ENCODE data around the gene EP400. TPM values are rescaled to one million over a fixed set of nuclear protein-coding genes. Genes with fewer than 3 reads are reported as not detected.

EP400 gene
- polyA plus RNA-seq, 4 donors: 8.6 to 28.9 (median 12.8) TPM

DNA sequence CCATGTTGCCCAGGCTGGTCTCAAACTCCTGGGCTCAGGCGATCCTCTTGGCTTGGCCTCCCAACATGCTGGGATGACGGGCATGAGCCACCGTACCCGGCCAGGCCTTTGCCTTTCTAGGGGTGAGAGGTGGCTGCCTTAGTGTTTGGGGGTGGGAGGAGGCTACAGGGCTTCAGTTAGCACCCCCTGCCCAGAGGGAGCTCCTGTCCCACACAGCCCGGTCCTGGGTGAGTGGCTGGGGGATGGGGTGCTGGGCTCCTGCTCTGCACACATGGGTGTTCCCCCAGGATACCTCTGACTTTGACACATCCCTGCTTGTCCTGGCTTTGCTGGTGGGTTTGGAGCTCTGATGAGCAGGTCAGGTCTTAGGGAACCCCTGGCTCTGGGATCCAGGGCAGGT lies 45.4 kb upstream of the EP400 start:
- Histone ChIP-seq H3K36me3 (ENCODE audit: control insufficient read depth in 3 of 3, insufficient read depth in 2 of 3, low read depth in 1 of 3, low read length in 3 of 3) (peaks cover 2 to 61% (median 3%) of the 10 kb centered on the region in 3 donors), H3K27me3 (ENCODE audit: control insufficient read depth in 3 of 3, insufficient read depth in 3 of 3, low read length in 3 of 3) (no peaks in the 10 kb centered on the region), H3K9me3 (ENCODE audit: control insufficient read depth in 2 of 2, insufficient read depth in 1 of 2, low read depth in 1 of 2, low read length in 1 of 2) (no peaks in the 10 kb centered on the region), H3K4me3 (ENCODE audit: low read depth in 1 of 3, low read length in 3 of 3) (no peak overlapping the region), H3K27ac (ENCODE audit: low read depth in 1 of 3, low read length in 2 of 3) (no peak overlapping the region), H3K4me1 (ENCODE audit: control insufficient read depth in 3 of 3, insufficient read depth in 2 of 3, low read depth in 1 of 3, low read length in 2 of 3) (no peaks in the 10 kb centered on the region)
- WGBS, 3 donors: 85 to 93% (median 91%) methylated on average over 5 of the region's 5 CpGs
- DNase-seq (no peak), FAIRE-seq (no peak)

- H3K4me1 ChIP-seq (ENCODE audit: control insufficient read depth in 3 of 3, insufficient read depth in 2 of 3, low read depth in 1 of 3, low read length in 2 of 3): no peaks in the 10 kb centered on the region
- no peak overlapping the region for H3K27ac ChIP-seq (ENCODE audit: low read depth in 1 of 3, low read length in 2 of 3)
- H3K9me3 ChIP-seq (ENCODE audit: control insufficient read depth in 2 of 2, insufficient read depth in 1 of 2, low read depth in 1 of 2, low read length in 1 of 2): no peaks in the 10 kb centered on the region
- FAIRE-seq (no peak), DNase-seq (no peak)
- H3K36me3 ChIP-seq (ENCODE audit: control insufficient read depth in 3 of 3, insufficient read depth in 2 of 3, low read depth in 1 of 3, low read length in 3 of 3): peaks cover 7 to 65% (median 10%) of the 10 kb centered on the region in 3 donors
- 89 to 95% (median 92%) methylated on average over 13 of the region's 13 CpGs for WGBS, 3 donors
- no peaks in the 10 kb centered on the region for H3K27me3 ChIP-seq (ENCODE audit: control insufficient read depth in 3 of 3, insufficient read depth in 3 of 3, low read length in 3 of 3)
- H3K4me3 ChIP-seq (ENCODE audit: low read depth in 1 of 3, low read length in 3 of 3): no peak overlapping the region
These were observed 44.6 kb upstream of the EP400 start for GRCh38 chr12:131905081-131905629.

- H3K4me1 ChIP-seq (ENCODE audit: control insufficient read depth in 3 of 3, insufficient read depth in 2 of 3, low read depth in 1 of 3, low read length in 2 of 3): no peaks in the 10 kb centered on the region
- WGBS, 3 donors: 88 to 93% (median 89%) methylated on average over 15 of the region's 15 CpGs
- FAIRE-seq (no peak), DNase-seq (no peak)
- H3K36me3 ChIP-seq (ENCODE audit: control insufficient read depth in 3 of 3, insufficient read depth in 2 of 3, low read depth in 1 of 3, low read length in 3 of 3): peaks cover 8 to 66% (median 11%) of the 10 kb centered on the region in 3 donors
- H3K4me3 ChIP-seq (ENCODE audit: low read depth in 1 of 3, low read length in 3 of 3): no peak overlapping the region
- H3K9me3 ChIP-seq (ENCODE audit: control insufficient read depth in 2 of 2, insufficient read depth in 1 of 2, low read depth in 1 of 2, low read length in 1 of 2): no peaks in the 10 kb centered on the region
- H3K27me3 ChIP-seq (ENCODE audit: control insufficient read depth in 3 of 3, insufficient read depth in 3 of 3, low read length in 3 of 3): no peaks in the 10 kb centered on the region
- no peak overlapping the region for H3K27ac ChIP-seq (ENCODE audit: low read depth in 1 of 3, low read length in 2 of 3)
These were observed 44.1 kb upstream of the EP400 start for GRCh38 chr12:131905630-131906091.

DNA sequence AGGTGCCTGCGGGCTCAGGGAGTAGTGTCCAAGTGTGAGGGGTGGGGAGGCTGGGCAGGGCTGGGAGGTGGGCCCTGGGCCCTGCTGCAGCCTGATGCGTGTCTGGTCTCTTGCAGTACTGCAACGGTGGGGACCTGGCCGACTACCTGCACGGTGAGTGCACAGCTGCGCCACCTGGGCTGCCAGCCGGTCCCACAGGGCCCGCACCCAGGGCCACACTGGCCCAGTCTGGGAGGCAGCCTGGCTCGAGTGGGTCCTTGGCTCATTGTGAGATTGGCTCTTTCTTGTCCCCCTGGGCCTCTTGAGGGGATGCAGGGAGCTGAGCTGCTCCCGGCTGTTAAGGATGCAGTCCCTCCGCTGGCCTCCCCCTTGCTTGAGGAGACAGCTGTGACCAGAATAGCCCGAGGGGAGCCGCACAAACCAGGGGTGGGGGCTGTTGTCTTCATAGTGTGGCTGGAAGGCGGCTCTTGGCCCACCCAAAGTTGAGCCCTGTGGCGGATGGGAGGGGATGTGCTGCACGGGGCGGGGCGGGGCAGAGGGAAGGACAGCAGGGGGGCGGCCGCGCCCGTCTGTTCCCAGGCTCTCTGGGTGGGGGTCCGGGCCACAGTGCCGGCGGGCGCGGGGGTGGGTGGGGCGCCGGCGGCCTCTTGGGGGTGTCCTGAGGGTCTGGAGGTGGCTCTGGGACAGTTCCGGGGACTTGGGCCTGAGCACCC lies 42.2 kb upstream of the EP400 start:
- Histone ChIP-seq H3K4me1 (ENCODE audit: control insufficient read depth in 3 of 3, insufficient read depth in 2 of 3, low read depth in 1 of 3, low read length in 2 of 3) (no peaks in the 10 kb centered on the region), H3K27me3 (ENCODE audit: control insufficient read depth in 3 of 3, insufficient read depth in 3 of 3, low read length in 3 of 3) (no peaks in the 10 kb centered on the region), H3K9me3 (ENCODE audit: control insufficient read depth in 2 of 2, insufficient read depth in 1 of 2, low read depth in 1 of 2, low read length in 1 of 2) (no peaks in the 10 kb centered on the region), H3K27ac (ENCODE audit: low read depth in 1 of 3, low read length in 2 of 3) (no peak overlapping the region), H3K36me3 (ENCODE audit: control insufficient read depth in 3 of 3, insufficient read depth in 2 of 3, low read depth in 1 of 3, low read length in 3 of 3) (peaks cover 8 to 78% (median 15%) of the 10 kb centered on the region in 3 donors), H3K4me3 (ENCODE audit: low read depth in 1 of 3, low read length in 3 of 3) (no peak overlapping the region)
- WGBS, 3 donors: 87 to 94% (median 93%) methylated on average over 23 to 31 of the region's 31 CpGs
- DNase-seq: no peak
- FAIRE-seq: no peak

GRCh38 chr12:131908092-131909080 lies 41.4 kb upstream of the EP400 start:
- FAIRE-seq: no peak
- Histone ChIP-seq H3K27ac (ENCODE audit: low read depth in 1 of 3, low read length in 2 of 3) (no peak overlapping the region), H3K4me3 (ENCODE audit: low read depth in 1 of 3, low read length in 3 of 3) (no peak overlapping the region), H3K9me3 (ENCODE audit: control insufficient read depth in 2 of 2, insufficient read depth in 1 of 2, low read depth in 1 of 2, low read length in 1 of 2) (no peaks in the 10 kb centered on the region), H3K36me3 (ENCODE audit: control insufficient read depth in 3 of 3, insufficient read depth in 2 of 3, low read depth in 1 of 3, low read length in 3 of 3) (peaks cover 8 to 79% (median 15%) of the 10 kb centered on the region in 3 donors), H3K27me3 (ENCODE audit: control insufficient read depth in 3 of 3, insufficient read depth in 3 of 3, low read length in 3 of 3) (no peaks in the 10 kb centered on the region), H3K4me1 (ENCODE audit: control insufficient read depth in 3 of 3, insufficient read depth in 2 of 3, low read depth in 1 of 3, low read length in 2 of 3) (no peaks in the 10 kb centered on the region)
- DNase-seq: no peak
- WGBS, 3 donors: 97 to 99% (median 98%) methylated on average over 71 to 96 of the region's 96 CpGs

DNA sequence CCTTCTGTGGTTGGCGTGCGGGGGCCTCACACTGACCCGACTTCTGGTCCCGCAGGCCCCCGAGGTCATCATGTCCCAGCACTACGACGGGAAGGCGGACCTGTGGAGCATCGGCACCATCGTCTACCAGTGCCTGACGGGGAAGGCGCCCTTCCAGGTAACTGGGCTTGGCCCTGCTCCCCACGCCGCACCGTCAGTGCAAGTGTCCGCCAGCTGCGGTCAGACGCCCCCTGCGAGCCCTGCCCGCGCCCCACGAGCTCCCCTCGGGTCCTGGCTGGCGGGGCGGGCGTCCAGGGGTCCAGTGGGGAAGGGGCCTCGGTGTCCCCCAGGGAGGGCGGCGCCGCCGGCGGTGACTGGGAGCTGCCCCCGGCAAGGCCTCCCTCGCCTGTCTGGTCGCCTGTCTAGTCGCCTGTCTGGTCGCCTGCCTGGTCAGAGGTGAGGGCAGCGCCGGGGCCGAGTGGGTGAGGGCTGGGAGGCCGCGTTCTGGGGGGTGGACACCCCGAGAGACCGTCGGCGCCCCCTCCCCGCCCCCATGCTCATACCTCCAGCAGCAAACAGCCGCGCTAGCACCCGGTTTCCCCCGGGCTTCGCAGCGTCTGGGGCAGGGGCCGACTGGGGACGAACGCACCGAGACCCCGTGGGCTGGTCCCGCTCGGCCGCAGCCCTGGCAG lies 40.5 kb upstream of the EP400 start:
- WGBS, 3 donors: 92 to 96% (median 96%) methylated on average over 46 to 61 of the region's 61 CpGs
- Histone ChIP-seq H3K27me3 (ENCODE audit: control insufficient read depth in 3 of 3, insufficient read depth in 3 of 3, low read length in 3 of 3) (no peaks in the 10 kb centered on the region), H3K4me1 (ENCODE audit: control insufficient read depth in 3 of 3, insufficient read depth in 2 of 3, low read depth in 1 of 3, low read length in 2 of 3) (no peaks in the 10 kb centered on the region), H3K4me3 (ENCODE audit: low read depth in 1 of 3, low read length in 3 of 3) (no peak overlapping the region), H3K9me3 (ENCODE audit: control insufficient read depth in 2 of 2, insufficient read depth in 1 of 2, low read depth in 1 of 2, low read length in 1 of 2) (no peaks in the 10 kb centered on the region), H3K36me3 (ENCODE audit: control insufficient read depth in 3 of 3, insufficient read depth in 2 of 3, low read depth in 1 of 3, low read length in 3 of 3) (peaks cover 8 to 85% (median 16%) of the 10 kb centered on the region in 3 donors), H3K27ac (ENCODE audit: low read depth in 1 of 3, low read length in 2 of 3) (no peak overlapping the region)
- FAIRE-seq (no peak), DNase-seq (no peak)

- FAIRE-seq (no peak), DNase-seq (no peak)
- H3K4me1 ChIP-seq (ENCODE audit: control insufficient read depth in 3 of 3, insufficient read depth in 2 of 3, low read depth in 1 of 3, low read length in 2 of 3): no peaks in the 10 kb centered on the region
- H3K27ac ChIP-seq (ENCODE audit: low read depth in 1 of 3, low read length in 2 of 3): no peak overlapping the region
- WGBS, 3 donors: 94 to 98% (median 96%) methylated on average over 20 to 26 of the region's 26 CpGs
- no peaks in the 10 kb centered on the region for H3K9me3 ChIP-seq (ENCODE audit: control insufficient read depth in 2 of 2, insufficient read depth in 1 of 2, low read depth in 1 of 2, low read length in 1 of 2)
- no peak overlapping the region for H3K4me3 ChIP-seq (ENCODE audit: low read depth in 1 of 3, low read length in 3 of 3)
- H3K36me3 ChIP-seq (ENCODE audit: control insufficient read depth in 3 of 3, insufficient read depth in 2 of 3, low read depth in 1 of 3, low read length in 3 of 3): peaks cover 10 to 85% (median 19%) of the 10 kb centered on the region in 3 donors
- H3K27me3 ChIP-seq (ENCODE audit: control insufficient read depth in 3 of 3, insufficient read depth in 3 of 3, low read length in 3 of 3): no peaks in the 10 kb centered on the region
These were observed 40.0 kb upstream of the EP400 start for GRCh38 chr12:131909752-131910219.

All from small intestine (tissue), 7 donors.